Measurements from ENCODE around the gene CCDC192.

- no peak for TF ChIP-seq EP300 (IDR thresholded peaks at IDR 0.05)
- no peak for TF ChIP-seq CTCF (IDR thresholded peaks at IDR 0.05)
These were observed 22.6 kb upstream of the CCDC192 start for GRCh38 chr5:127680595-127680994.

Data from tibial nerve (tissue), 4 donors.